GM12878 (cell line): ENCODE results near the gene GNL3. TPM values are rescaled to one million over a fixed set of nuclear protein-coding genes. Genes with fewer than 3 reads are reported as not detected.

Experiments
- ATAC-seq: fragments of 200-7000 bp; cut with Tn5 transposase; 3 replicates; pipeline ENCODE4 v1.9.1; 2020; ENCODE audit warnings: mild to moderate bottlenecking, moderate library complexity
- BruUV-seq: library from RNA; stranded (reverse); fragments of 400-500 nt; replicated peaks from 2 replicates; lab custom pipeline; 2021; lab: Mats Ljungman, UMichigan
- CTCF ChIA-PET: fragments of 300-600 bp; sonication (Branson Sonifier 250); formaldehyde crosslinking; extraction: SDS; loops from one replicate; lab custom pipeline; 2021; ENCODE audit warnings: inconsistent platforms; lab: Yijun Ruan, JAX
- POLR2A ChIA-PET: fragments of 350-600 bp; formaldehyde crosslinking; extraction: SDS; loops from one replicate; lab custom pipeline; 2021; ENCODE audit warnings: inconsistent platforms; lab: Charles Lee
- RAD21 ChIA-PET: fragments of 300-600 bp; sonication (Branson Sonifier 250); formaldehyde crosslinking; loops from one replicate; lab custom pipeline; 2023; ENCODE audit warnings: antibody characterized with exemption; ENCODE audit not compliant: unreplicated experiment; lab: Charles Lee
- SMC1A ChIA-PET: fragments of 300-600 bp; sonication (Branson Sonifier 250); formaldehyde crosslinking; loops from one replicate; lab custom pipeline; 2023; ENCODE audit not compliant: unreplicated experiment, uncharacterized antibody; lab: Charles Lee
- DNase-seq: peaks from one replicate; pipeline ENCODE4 v3.0.0-alpha.2; 2011; ENCODE audit warnings: low read depth, low spot score
- FAIRE-seq: peaks from 3 replicates; lab custom pipeline; 2011; peaks lifted over from hg19 to GRCh38; lab: Jason Lieb, UNC
- H2AFZ ChIP-seq: 2 replicates; pipeline ENCODE4 v1.6.0; 2011; ENCODE audit warnings: low read depth, low read length, control low read depth; ENCODE audit not compliant: control insufficient read depth
- H3K27ac ChIP-seq: 2 replicates; pipeline ENCODE4 v1.5.1; 2011; ENCODE audit warnings: control low read depth; ENCODE audit not compliant: control insufficient read depth, insufficient read depth
- H3K27me3 ChIP-seq, 2 experiments: replicated peaks in 1 of 2; 2 replicates each; pipeline versions ENCODE4 v1.6.0 to v1.6.1; 2011; ENCODE audit warnings: low read length in 1 of 2; ENCODE audit not compliant: control insufficient read depth in 2 of 2, insufficient read depth in 2 of 2
- H3K36me3 ChIP-seq, 2 experiments: 2 replicates each; pipeline ENCODE4 v1.5.1; 2011; ENCODE audit warnings: low read length in 1 of 2; ENCODE audit not compliant: control insufficient read depth in 2 of 2, insufficient read depth in 2 of 2
- H3K4me1 ChIP-seq: 2 replicates; pipeline ENCODE4 v1.6.1; 2011; ENCODE audit warnings: mild to moderate bottlenecking, low read length, moderate library complexity, mixed read lengths; ENCODE audit not compliant: control insufficient read depth, insufficient read depth
- H3K4me2 ChIP-seq: 2 replicates; pipeline ENCODE4 v1.6.0; 2011; ENCODE audit warnings: control low read depth; ENCODE audit not compliant: control insufficient read depth, insufficient read depth
- H3K4me3 ChIP-seq: fragments of 200-600 bp; sonication (generic); 2 replicates; pipeline ENCODE4 v1.5.1; 2016
- H3K79me2 ChIP-seq: 2 replicates; pipeline ENCODE4 v1.6.0; 2011; ENCODE audit warnings: low read length; ENCODE audit not compliant: control insufficient read depth, insufficient read depth
- H3K9ac ChIP-seq: 2 replicates; pipeline ENCODE4 v1.8.0; 2011; ENCODE audit warnings: low read length, control low read depth, mixed read lengths; ENCODE audit not compliant: control insufficient read depth, insufficient read depth
- H3K9me3 ChIP-seq: replicated peaks from 3 replicates; pipeline ENCODE4 v1.5.1; 2011; ENCODE audit warnings: mild to moderate bottlenecking, low read length; ENCODE audit not compliant: control insufficient read depth, insufficient read depth
- H4K20me1 ChIP-seq: 2 replicates; pipeline ENCODE4 v1.6.0; 2011; ENCODE audit not compliant: control insufficient read depth, insufficient read depth
- CTCF ChIP-seq, 3 experiments: IDR thresholded peaks in 2 of 3; conservative IDR thresholded peaks in 1 of 3; 2 replicates each; pipeline ENCODE4 v1.5.1; 2011; ENCODE audit warnings: low read depth in 3 of 3, low read length in 3 of 3, mild to moderate bottlenecking in 3 of 3, control low read depth in 2 of 3, moderate library complexity in 2 of 3, inconsistent platforms in 1 of 3, mixed read lengths in 1 of 3; ENCODE audit not compliant: control insufficient read depth in 2 of 3, insufficient read depth in 1 of 3; ENCODE audit errors: extremely low read depth in 1 of 3
- EP300 ChIP-seq, 2 experiments: fragments of 150-350 bp in 1 of 2; IDR thresholded peaks; 2 replicates each; pipeline ENCODE4 v1.6.1; 2011 to 2012; ENCODE audit warnings: low read depth in 2 of 2, low read length in 2 of 2, borderline replicate concordance in 1 of 2, improper control_type of control experiment in 1 of 2, inconsistent platforms in 1 of 2; ENCODE audit not compliant: control insufficient read depth in 1 of 2
- FOXM1 ChIP-seq: IDR thresholded peaks from 2 replicates; pipeline ENCODE4 v1.6.1; 2012; ENCODE audit warnings: low read depth, mild to moderate bottlenecking, inconsistent platforms, low read length, moderate library complexity
- NBN ChIP-seq: fragments of 450-650 bp; IDR thresholded peaks from 2 replicates; pipeline ENCODE4 v1.6.1; 2016
- NFXL1 ChIP-seq: fragments of 450-650 bp; IDR thresholded peaks from 2 replicates; pipeline ENCODE4 v1.6.1; 2017; ENCODE audit warnings: antibody characterized with exemption, mild to moderate bottlenecking, borderline replicate concordance
- POLR2A ChIP-seq: IDR thresholded peaks from 2 replicates; pipeline ENCODE4 v1.6.1; 2011; ENCODE audit warnings: low read depth, mild to moderate bottlenecking, low read length
- POU2F2 ChIP-seq: IDR thresholded peaks from 3 replicates; pipeline ENCODE4 v1.6.1; 2011; ENCODE audit warnings: low read depth, mild to moderate bottlenecking, low read length, borderline replicate concordance
- PRDM15 ChIP-seq: fragments of 450-650 bp; formaldehyde crosslinking; IDR thresholded peaks from 2 replicates; pipeline ENCODE4 v1.4.0; 2020; ENCODE audit warnings: mild to moderate bottlenecking, moderate library complexity
- RAD51 ChIP-seq: fragments of 450-650 bp; IDR thresholded peaks from 2 replicates; pipeline ENCODE4 v1.6.1; 2016; ENCODE audit warnings: moderate library complexity, mild to moderate bottlenecking, inconsistent platforms
- WRNIP1 ChIP-seq: IDR thresholded peaks from 2 replicates; pipeline ENCODE4 v1.6.1; 2011; ENCODE audit warnings: low read depth, low read length, improper control_type of control experiment, borderline replicate concordance
- ZBTB33 ChIP-seq: fragments of 450-650 bp; IDR thresholded peaks from 2 replicates; pipeline ENCODE4 v1.6.1; 2017; ENCODE audit warnings: mild to moderate bottlenecking
- ZNF384 ChIP-seq: IDR thresholded peaks from 2 replicates; pipeline ENCODE4 v1.6.1; 2012; ENCODE audit warnings: low read depth, mild to moderate bottlenecking, low read length, improper control_type of control experiment, borderline replicate concordance
- WGBS: methylation state at CpG from one replicate; pipeline ENCODE4 v1.1.6; 2016; ENCODE audit warnings: low lambda C conversion rate; ENCODE audit not compliant: insufficient replicate concordance, insufficient coverage; ENCODE audit errors: missing lambda C conversion rate; 5-methylcytosine and 5-hydroxymethylcytosine counted together
- in situ Hi-C: fragments of 300-500 bp; cut with MboI; formaldehyde crosslinking; loops from 9 replicates; pipeline ENCODE4 v1.14.3; 2018; ENCODE audit warnings: mixed read lengths
- intact Hi-C: fragments of 100-400 bp; cut with micrococcal nuclease; formaldehyde crosslinking; loops from one replicate; pipeline ENCODE4 v1.14.2; 2022; ENCODE audit not compliant: unreplicated experiment
- polyA plus RNA-seq, 11 experiments: library from polyadenylated mRNA; depleted of rRNA in 4 of 11; unstranded in 6 of 11; stranded (reverse) in 5 of 11; fragments of >200 nt; fragmentation: Nextera tagmentation in 4 of 11; fragmentation: Illumina TruSeq in 1 of 11; extraction: Ambion mirVana in 4 of 11; extraction: Trizol in 1 of 11; gene quantifications; 1 replicate in 1 of 11; 2 replicates in 10 of 11; pipeline versions ENCODE4 v1.2.1 to v1.2.3, GENCODE V29; 2011 to 2016; ENCODE audit warnings: inconsistent platforms in 2 of 11, missing spikeins in 2 of 11, low read depth in 1 of 11
- total RNA-seq, 4 experiments: library from RNA; depleted of rRNA in 3 of 4; stranded (reverse); fragments of >200 nt in 3 of 4; fragmentation: Illumina TruSeq in 1 of 4; extraction: Trizol in 1 of 4; gene quantifications; 2 replicates each; pipeline versions ENCODE4 v1.2.1 to v1.2.3, GENCODE V29; 2013 to 2021
- TF ChIP-seq, protein P1 (sequence below): IDR thresholded peaks from 2 replicates; pipeline ENCODE4 v1.6.1; 2011; ENCODE audit warnings: borderline replicate concordance, low read depth, mild to moderate bottlenecking, moderate library complexity, mixed read lengths, low read length; ENCODE audit not compliant: insufficient read depth; ENCODE audit errors: extremely low read length
- TF ChIP-seq, protein P2 (sequence below): IDR thresholded peaks from 2 replicates; pipeline ENCODE4 v1.6.1; 2012; ENCODE audit warnings: low read depth, low read length, improper control_type of control experiment

Gene GNL3
- total and polyA plus RNA-seq, 10 of the 15 experiments (the other 5 are each of a cell fraction or from before 2014, with no cell fraction given) = 172 to 368 (median 257) TPM

- no peak for TF ChIP-seq WRNIP1
Observed at GRCh38 chr3:52655895-52656294, 29.9 kb upstream of the GNL3 start (continued).

DNA sequence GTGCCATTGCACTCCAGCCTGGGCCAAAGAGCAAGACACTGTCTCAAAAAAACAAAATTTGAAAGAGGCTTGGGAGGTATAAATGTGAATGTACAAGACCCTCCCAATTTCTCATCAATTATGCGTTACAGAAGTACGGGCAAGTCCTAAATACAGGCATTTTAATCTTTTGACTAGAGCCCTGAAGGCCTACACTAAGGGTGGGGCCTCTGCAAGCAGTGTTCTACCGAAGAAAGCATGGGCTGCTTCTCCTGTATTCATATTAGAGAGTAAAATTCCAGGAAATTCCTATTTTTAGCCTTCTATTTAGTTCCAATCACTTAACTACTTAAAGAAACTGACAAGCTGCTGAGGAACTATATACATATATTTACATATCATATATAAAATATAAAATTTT lies 25.8 kb upstream of the GNL3 start:
- H3K79me2 ChIP-seq = no peaks in the 10 kb centered on the region
- no peak overlapping the region for H3K4me2 ChIP-seq
- H2AFZ ChIP-seq = no peak overlapping the region
- no peak overlapping the region for H3K9ac ChIP-seq
- POLR2A ChIA-PET = no interaction called here
- H3K4me1 ChIP-seq = no peaks in the 10 kb centered on the region
- no peaks in the 10 kb centered on the region for H3K9me3 ChIP-seq
- H3K36me3 ChIP-seq = peaks cover 7 to 27% of the 10 kb centered on the region in 2 experiments
- in situ Hi-C loops = no loop called here
- DNase-seq = no peak
- 100% methylated on average over 3 of the region's 3 CpGs for WGBS
- RAD21 ChIA-PET = no interaction called here
- no peaks in the 10 kb centered on the region for H4K20me1 ChIP-seq
- H3K4me3 ChIP-seq = no peak overlapping the region
- BruUV-seq = no TSS peak
- H3K27ac ChIP-seq = no peak overlapping the region
- SMC1A ChIA-PET = interaction anchor here (1.2 kb wide), 1 partner anchor 27 kb away, joined by 3 read pairs; no protein-coding TSS in a partner anchor
- ATAC-seq = no peak
- intact Hi-C loops = no loop called here
- CTCF ChIA-PET = interaction anchor here (1.3 kb wide), 1 partner anchor 12 kb away, joined by 3 read pairs; no protein-coding TSS in a partner anchor
- FAIRE-seq = no peak
- H3K27me3 ChIP-seq = no peaks in the 10 kb centered on the region
- TF ChIP-seq, protein P1, sequence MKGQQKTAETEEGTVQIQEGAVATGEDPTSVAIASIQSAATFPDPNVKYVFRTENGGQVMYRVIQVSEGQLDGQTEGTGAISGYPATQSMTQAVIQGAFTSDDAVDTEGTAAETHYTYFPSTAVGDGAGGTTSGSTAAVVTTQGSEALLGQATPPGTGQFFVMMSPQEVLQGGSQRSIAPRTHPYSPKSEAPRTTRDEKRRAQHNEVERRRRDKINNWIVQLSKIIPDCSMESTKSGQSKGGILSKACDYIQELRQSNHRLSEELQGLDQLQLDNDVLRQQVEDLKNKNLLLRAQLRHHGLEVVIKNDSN = no peak
- no peak for TF ChIP-seq PRDM15 (CRISPR knock-in tag)
- no peak for TF ChIP-seq NBN
- no peak for TF ChIP-seq POLR2A
- TF ChIP-seq ZNF384 = no peak
- no peak for TF ChIP-seq RAD51
- TF ChIP-seq EP300 (IDR thresholded peaks at IDR 0.05; ENCODE audit: borderline replicate concordance in 1 of 2, control insufficient read depth in 1 of 2, low read depth in 2 of 2, low read length in 2 of 2) = no peak
- no peak for TF ChIP-seq ZBTB33
- TF ChIP-seq NFXL1 = no peak
- TF ChIP-seq POU2F2 = no peak
- TF ChIP-seq FOXM1 = no peak
- TF ChIP-seq, protein P2, sequence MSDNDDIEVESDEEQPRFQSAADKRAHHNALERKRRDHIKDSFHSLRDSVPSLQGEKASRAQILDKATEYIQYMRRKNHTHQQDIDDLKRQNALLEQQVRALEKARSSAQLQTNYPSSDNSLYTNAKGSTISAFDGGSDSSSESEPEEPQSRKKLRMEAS = no peak
- no peak for TF ChIP-seq CTCF (IDR thresholded peaks at IDR 0.05 in 2 of 3, conservative IDR thresholded peaks at IDR 0.05 in 1 of 3; ENCODE audit: control insufficient read depth in 2 of 3, extremely low read depth in 1 of 3, insufficient read depth in 1 of 3, low read depth in 3 of 3, low read length in 3 of 3)
